ENCODE results near the gene CDC14A.

DNA sequence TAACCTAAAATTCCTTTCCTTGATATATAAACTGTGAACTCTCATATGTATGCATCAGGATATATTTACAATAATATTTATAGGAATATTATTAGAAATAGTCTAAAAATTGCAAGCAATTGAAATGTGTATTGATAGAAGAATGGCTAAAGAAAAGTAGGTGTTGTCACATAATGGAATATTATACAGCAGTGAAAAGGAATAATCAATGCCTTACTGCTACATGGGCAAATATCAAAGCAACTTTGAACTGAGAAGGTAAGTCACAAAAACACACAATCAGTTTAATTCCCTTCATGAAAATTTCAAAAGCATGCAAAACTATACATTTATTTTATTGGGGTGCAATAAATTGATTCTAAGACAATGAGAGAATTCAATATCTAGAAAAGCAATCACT lies 35.7 kb upstream of the CDC14A start:
- TF ChIP-seq TAF1 (IDR thresholded peaks at IDR 0.05; ENCODE audit: low read depth, low read length) (no peak), POLR2AphosphoS5 (IDR thresholded peaks at IDR 0.05; ENCODE audit: low read depth, low read length) (no peak), POLR2A (IDR thresholded peaks at IDR 0.05; ENCODE audit: low read depth, low read length) (no peak), PAX5 (IDR thresholded peaks at IDR 0.05; ENCODE audit: insufficient read depth, low read length, severe bottlenecking) (no peak), SPI1 (IDR thresholded peaks at IDR 0.05; ENCODE audit: low read depth, low read length) (no peak)

All from GM12891 (cell line).